Loucy (cell line): Measurements from ENCODE around the gene TBCCD1.

ENCODE experiments used
- H2AFZ ChIP-seq: fragments of 200-600 bp; sonication (generic); 2 replicates; pipeline ENCODE4 v1.6.0; 2016; ENCODE audit warnings: antibody characterized with exemption, mild to moderate bottlenecking, low read length, moderate library complexity
- H3F3A ChIP-seq: fragments of 200-600 bp; 2 replicates; pipeline ENCODE4 v1.6.0; 2016; ENCODE audit warnings: antibody characterized with exemption, low read depth, mild to moderate bottlenecking
- H3K27me3 ChIP-seq: fragments of 200-600 bp; sonication (generic); 2 replicates; pipeline ENCODE4 v1.6.1; 2014; ENCODE audit warnings: low read length, mild to moderate bottlenecking; ENCODE audit not compliant: insufficient read depth, poor library complexity, severe bottlenecking
- H3K36me3 ChIP-seq: fragments of 200-600 bp; sonication (generic); 2 replicates; pipeline ENCODE4 v1.6.1; 2016; ENCODE audit warnings: low read length; ENCODE audit not compliant: insufficient read depth
- H3K4me1 ChIP-seq: fragments of 200-600 bp; sonication (generic); 2 replicates; pipeline ENCODE4 v1.5.1; 2014; ENCODE audit warnings: low read length, mild to moderate bottlenecking; ENCODE audit not compliant: insufficient read depth, poor library complexity, severe bottlenecking
- H3K4me2 ChIP-seq: fragments of 200-600 bp; sonication (generic); 2 replicates; pipeline ENCODE4 v1.6.0; 2014; ENCODE audit warnings: antibody characterized with exemption, low read length, low read depth, mild to moderate bottlenecking; ENCODE audit not compliant: poor library complexity, severe bottlenecking
- H3K4me3 ChIP-seq: fragments of 200-600 bp; sonication (generic); 2 replicates; pipeline ENCODE4 v1.5.1; 2014; ENCODE audit warnings: low read length, mild to moderate bottlenecking, mixed read lengths; ENCODE audit not compliant: poor library complexity, severe bottlenecking
- H3K79me2 ChIP-seq: fragments of 200-600 bp; sonication (generic); 2 replicates; pipeline ENCODE4 v1.6.1; 2014; ENCODE audit warnings: low read length; ENCODE audit not compliant: insufficient read depth
- H3K9ac ChIP-seq: fragments of 200-600 bp; sonication (generic); 2 replicates; pipeline ENCODE4 v1.6.0; 2014; ENCODE audit warnings: mild to moderate bottlenecking, low read depth, low read length, moderate library complexity; ENCODE audit not compliant: poor library complexity, severe bottlenecking
- H3K9me2 ChIP-seq: fragments of 200-600 bp; sonication (generic); replicated peaks from 2 replicates; pipeline ENCODE4 v1.6.1; 2016; ENCODE audit warnings: low read depth, low read length, mixed read lengths
- H3K9me3 ChIP-seq: fragments of 200-600 bp; sonication (generic); 2 replicates; pipeline ENCODE4 v1.6.1; 2014; ENCODE audit warnings: mild to moderate bottlenecking, antibody characterized with exemption, low read length, low read depth; ENCODE audit not compliant: insufficient read depth
- H4K20me1 ChIP-seq: fragments of 200-600 bp; sonication (generic); 2 replicates; pipeline ENCODE4 v1.6.0; 2014; ENCODE audit warnings: antibody characterized with exemption, low read length, mild to moderate bottlenecking; ENCODE audit not compliant: insufficient read depth, poor library complexity, severe bottlenecking
- CTCF ChIP-seq: fragments of 200-600 bp; sonication (generic); conservative IDR thresholded peaks from 2 replicates; pipeline ENCODE4 v1.5.1; 2014; ENCODE audit warnings: mild to moderate bottlenecking, antibody characterized with exemption, low read length
- EZH2phosphoT487 ChIP-seq: fragments of 200-600 bp; IDR thresholded peaks from 2 replicates; pipeline ENCODE4 v1.6.1; 2018; ENCODE audit warnings: antibody characterized with exemption, mild to moderate bottlenecking, moderate library complexity, borderline replicate concordance

Gene TBCCD1

GRCh38 chr3:186511702-186512101 is 55.4 kb downstream of the TBCCD1 start:
- H3K27me3 ChIP-seq = no peaks in the 10 kb centered on the region
- H3K79me2 ChIP-seq = no peaks in the 10 kb centered on the region
- no peak overlapping the region for H3K4me3 ChIP-seq
- H3K4me1 ChIP-seq = peaks cover 85% of the 10 kb centered on the region
- no peak for TF ChIP-seq EZH2phosphoT487
- TF ChIP-seq CTCF = no peak
- H3F3A ChIP-seq = no peaks in the 10 kb centered on the region
- H3K4me2 ChIP-seq = no peak overlapping the region
- no peaks in the 10 kb centered on the region for H3K9me3 ChIP-seq
- no peaks in the 10 kb centered on the region for H3K36me3 ChIP-seq
- no peaks in the 10 kb centered on the region for H3K9me2 ChIP-seq
- no peaks in the 10 kb centered on the region for H4K20me1 ChIP-seq
- H3K9ac ChIP-seq = no peak overlapping the region
- H2AFZ ChIP-seq = no peak overlapping the region

- Histone ChIP-seq H3K4me1 (peaks cover 84% of the 10 kb centered on the region), H3K9me3 (no peaks in the 10 kb centered on the region), H2AFZ (no peak overlapping the region), H3K4me3 (no peak overlapping the region), H3K79me2 (no peaks in the 10 kb centered on the region), H3K36me3 (no peaks in the 10 kb centered on the region), H4K20me1 (no peaks in the 10 kb centered on the region), H3K27me3 (no peaks in the 10 kb centered on the region), H3K9ac (no peak overlapping the region), H3F3A (no peaks in the 10 kb centered on the region), H3K4me2 (no peak overlapping the region), H3K9me2 (no peaks in the 10 kb centered on the region)
- TF ChIP-seq CTCF = no peak
- TF ChIP-seq EZH2phosphoT487 = no peak
Measured at GRCh38 chr3:186511245-186511644, 55.9 kb downstream of the TBCCD1 start.

GRCh38 chr3:186510374-186511079 is 56.6 kb downstream of the TBCCD1 start:
- peaks cover 77% of the 10 kb centered on the region for H3K4me1 ChIP-seq
- peak; percentile 53 for TF ChIP-seq CTCF
- no peak for TF ChIP-seq EZH2phosphoT487
- no peak overlapping the region for H3K4me3 ChIP-seq
- peak overlapping the region; percentile 78 for H3K4me2 ChIP-seq
- H3K36me3 ChIP-seq = no peaks in the 10 kb centered on the region
- peak overlapping the region; percentile 79 for H3K9ac ChIP-seq
- H4K20me1 ChIP-seq = no peaks in the 10 kb centered on the region
- no peak overlapping the region for H2AFZ ChIP-seq
- H3K27me3 ChIP-seq = no peaks in the 10 kb centered on the region
- H3F3A ChIP-seq = no peaks in the 10 kb centered on the region
- H3K79me2 ChIP-seq = no peaks in the 10 kb centered on the region
- H3K9me3 ChIP-seq = no peaks in the 10 kb centered on the region
- H3K9me2 ChIP-seq = no peaks in the 10 kb centered on the region
